H9 (cell line): ENCODE results near the gene TST. TPM values are rescaled to one million over a fixed set of nuclear protein-coding genes. Genes with fewer than 3 reads are reported as not detected.

Experiments used
- DNase-seq: peaks from one replicate; pipeline ENCODE4 v3.0.0-alpha.2; 2017
- H2AFZ ChIP-seq: one replicate; pipeline ENCODE4 v1.6.1; 2013; ENCODE audit warnings: mild to moderate bottlenecking, low read length, control low read depth, moderate library complexity
- H2AK5ac ChIP-seq: 2 replicates; pipeline ENCODE4 v1.6.1; 2013; ENCODE audit warnings: low read length, control low read depth, mixed read lengths; ENCODE audit not compliant: insufficient read length
- H2BK120ac ChIP-seq: one replicate; pipeline ENCODE4 v1.6.1; 2013; ENCODE audit warnings: low read depth, mild to moderate bottlenecking, low read length, control low read depth, inconsistent platforms; ENCODE audit not compliant: poor library complexity, severe bottlenecking
- H2BK12ac ChIP-seq: 2 replicates; pipeline ENCODE4 v1.6.1; 2013; ENCODE audit warnings: low read length, control low read depth, mixed read lengths, low read depth; ENCODE audit not compliant: insufficient read length
- H2BK15ac ChIP-seq: 2 replicates; pipeline ENCODE4 v1.6.1; 2013; ENCODE audit warnings: low read depth, low read length, control low read depth
- H2BK20ac ChIP-seq: one replicate; pipeline ENCODE4 v1.6.1; 2013; ENCODE audit warnings: low read depth, mild to moderate bottlenecking, low read length, control low read depth, inconsistent platforms; ENCODE audit not compliant: poor library complexity, severe bottlenecking
- H2BK5ac ChIP-seq: 2 replicates; pipeline ENCODE4 v1.6.1; 2013; ENCODE audit warnings: low read length, control low read depth, mixed read lengths; ENCODE audit not compliant: insufficient read length
- H3K14ac ChIP-seq: 2 replicates; pipeline ENCODE4 v1.6.1; 2013; ENCODE audit warnings: low read length, control low read depth; ENCODE audit not compliant: insufficient read depth
- H3K18ac ChIP-seq: 2 replicates; pipeline ENCODE4 v1.6.1; 2013; ENCODE audit warnings: low read depth, mild to moderate bottlenecking, mixed read lengths, low read length, control low read depth; ENCODE audit not compliant: insufficient read length
- H3K23ac ChIP-seq: 2 replicates; pipeline ENCODE4 v1.6.1; 2013; ENCODE audit warnings: low read length, control low read depth, mixed read lengths, low read depth; ENCODE audit not compliant: insufficient read length
- H3K23me2 ChIP-seq: 2 replicates; pipeline ENCODE4 v1.6.1; 2013; ENCODE audit warnings: low read depth, mild to moderate bottlenecking, mixed read lengths, low read length, control low read depth; ENCODE audit not compliant: insufficient read length, poor library complexity, severe bottlenecking
- H3K27ac ChIP-seq: 2 replicates; pipeline ENCODE4 v1.5.1; 2013; ENCODE audit warnings: low read length, control low read depth, mixed read lengths, low read depth; ENCODE audit not compliant: insufficient read length
- H3K27me3 ChIP-seq: 2 replicates; pipeline ENCODE4 v1.6.1; 2013; ENCODE audit warnings: low read length, control low read depth, inconsistent platforms; ENCODE audit not compliant: insufficient read depth
- H3K4ac ChIP-seq: 2 replicates; pipeline ENCODE4 v1.6.1; 2013; ENCODE audit warnings: low read depth, mild to moderate bottlenecking, control low read depth, inconsistent platforms, low read length, moderate library complexity
- H3K4me1 ChIP-seq: 2 replicates; pipeline ENCODE4 v1.6.1; 2013; ENCODE audit warnings: low read length, control low read depth, inconsistent platforms; ENCODE audit not compliant: insufficient read depth
- H3K4me2 ChIP-seq: 2 replicates; pipeline ENCODE4 v1.6.1; 2013; ENCODE audit warnings: low read length, control low read depth, mixed read lengths; ENCODE audit not compliant: insufficient read length, insufficient read depth
- H3K56ac ChIP-seq: 2 replicates; pipeline ENCODE4 v1.6.1; 2013; ENCODE audit warnings: low read depth, mild to moderate bottlenecking, mixed read lengths, low read length, control low read depth; ENCODE audit not compliant: insufficient read length
- H3K79me1 ChIP-seq: 2 replicates; pipeline ENCODE4 v1.6.1; 2013; ENCODE audit warnings: low read depth, mild to moderate bottlenecking, moderate library complexity, low read length, control low read depth, inconsistent platforms; ENCODE audit not compliant: insufficient read depth, poor library complexity, severe bottlenecking
- H3K79me2 ChIP-seq: 2 replicates; pipeline ENCODE4 v1.6.1; 2013; ENCODE audit warnings: low read length, control low read depth, inconsistent platforms; ENCODE audit not compliant: insufficient read depth
- H3K9ac ChIP-seq: 2 replicates; pipeline ENCODE4 v1.6.1; 2013; ENCODE audit warnings: low read length, control low read depth, mixed read lengths; ENCODE audit not compliant: insufficient read length; ENCODE audit errors: extremely low read depth
- H3K9me3 ChIP-seq: one replicate; pipeline ENCODE4 v1.6.1; 2013; ENCODE audit warnings: low read depth, low read length, inconsistent platforms; ENCODE audit not compliant: control insufficient read depth
- H3T11ph ChIP-seq: one replicate; pipeline ENCODE4 v1.6.1; 2013; ENCODE audit warnings: mild to moderate bottlenecking, low read length, control low read depth, inconsistent platforms
- H4K20me1 ChIP-seq: one replicate; pipeline ENCODE4 v1.6.1; 2013; ENCODE audit not compliant: control insufficient read depth, insufficient read length, insufficient read depth
- H4K5ac ChIP-seq: 2 replicates; pipeline ENCODE4 v1.6.1; 2013; ENCODE audit warnings: low read depth, mild to moderate bottlenecking, mixed read lengths, low read length, control low read depth; ENCODE audit not compliant: insufficient read length
- H4K8ac ChIP-seq: replicated peaks from 2 replicates; pipeline ENCODE4 v1.6.1; 2013; ENCODE audit warnings: low read length, control low read depth, mixed read lengths, low read depth; ENCODE audit not compliant: insufficient read length
- H4K91ac ChIP-seq: 2 replicates; pipeline ENCODE4 v1.6.1; 2013; ENCODE audit warnings: low read depth, mild to moderate bottlenecking, moderate library complexity, mixed read lengths, low read length, control low read depth; ENCODE audit not compliant: insufficient read length
- H3K27ac Mint-ChIP-seq, 3 experiments: 2 replicates in 2 of 3; 3 replicates in 1 of 3; pipeline ENCODE4 v1.8.0; 2020 to 2021; ENCODE audit warnings: mixed read lengths in 3 of 3, mild to moderate bottlenecking in 1 of 3, moderate library complexity in 1 of 3
- H3K27me3 Mint-ChIP-seq: 2 replicates; pipeline ENCODE4 v1.8.0; 2021; ENCODE audit warnings: low read depth, mild to moderate bottlenecking, moderate library complexity, mixed read lengths
- H3K36me3 Mint-ChIP-seq, 3 experiments: 2 replicates in 2 of 3; 3 replicates in 1 of 3; pipeline ENCODE4 v1.8.0; 2020 to 2021; ENCODE audit warnings: low read depth in 3 of 3, mixed read lengths in 3 of 3; ENCODE audit not compliant: insufficient read depth in 1 of 3
- H3K4me1 Mint-ChIP-seq, 2 experiments: 2 replicates each; pipeline ENCODE4 v1.8.0; 2020; ENCODE audit warnings: mixed read lengths in 2 of 2
- H3K4me3 Mint-ChIP-seq, 2 experiments: 2 replicates in 1 of 2; 3 replicates in 1 of 2; pipeline ENCODE4 v1.8.0; 2020 to 2021; ENCODE audit warnings: mild to moderate bottlenecking in 2 of 2, mixed read lengths in 2 of 2, moderate library complexity in 1 of 2
- H3K9me3 Mint-ChIP-seq, 2 experiments: 2 replicates in 1 of 2; 3 replicates in 1 of 2; pipeline ENCODE4 v1.8.0; 2020; ENCODE audit warnings: mild to moderate bottlenecking in 2 of 2, mixed read lengths in 2 of 2, moderate library complexity in 1 of 2
- CTCF ChIP-seq: fragments of 200-600 bp; sonication (generic); conservative IDR thresholded peaks from 3 replicates; pipeline ENCODE4 v1.8.0; 2021; ENCODE audit warnings: antibody characterized with exemption, mild to moderate bottlenecking
- WGBS: extraction: QIAGEN DNeasy Blood & Tissue Kit; methylation state at CpG from one replicate; pipeline ENCODE4 v1.1.7; 2013; ENCODE audit warnings: missing lambda C conversion rate, low lambda C conversion rate, mixed read lengths; ENCODE audit not compliant: insufficient read length; ENCODE audit errors: extremely low coverage; 5-methylcytosine and 5-hydroxymethylcytosine counted together
- total RNA-seq: library from RNA; stranded (reverse); gene quantifications from 2 replicates; pipeline ENCODE4 v1.2.1, GENCODE V29; 2021

Gene TST
- total RNA-seq, 1 experiment from 2014 or later = 31.9 TPM

DNA sequence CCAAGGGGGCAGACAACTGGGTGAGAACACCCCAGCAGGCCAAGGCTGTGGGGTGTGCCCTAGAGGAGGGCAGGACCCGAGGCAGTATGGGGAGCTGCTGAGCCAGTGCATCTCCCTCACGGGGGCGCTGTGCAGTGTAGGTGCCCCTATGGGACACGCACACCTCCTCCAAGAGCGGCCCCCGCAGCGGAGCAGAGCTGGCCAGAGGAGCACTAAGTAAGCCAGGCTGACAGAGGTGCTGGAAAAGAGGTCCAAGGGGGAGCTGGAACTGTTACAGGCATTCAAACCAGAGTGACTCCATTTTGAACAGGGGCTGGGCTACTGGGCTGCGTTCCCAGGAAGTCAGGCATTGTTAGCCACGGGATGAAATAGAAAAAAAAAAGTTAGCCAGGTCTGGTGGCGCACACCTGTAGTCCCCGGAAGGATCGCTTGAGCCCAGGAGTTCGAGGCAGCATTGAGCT lies 41.8 kb downstream of the TST start:
- H3K27ac Mint-ChIP-seq = peak overlapping the region; percentile 41 to 92 (median 91); a peak in 5 of 7 replicates
- no peak overlapping the region for H3K9ac ChIP-seq
- H3K9me3 Mint-ChIP-seq = peaks cover 0 to 2% of the 10 kb centered on the region in 2 experiments; a peak in 1 of 5 replicates

More for the DNA sequence above, 41.8 kb downstream of the TST start:
- Histone ChIP-seq H4K8ac (no peak overlapping the region), H4K20me1 (no peaks in the 10 kb centered on the region), H3K23ac (no peak overlapping the region), H3K18ac (peak overlapping the region; percentile 59), H3K4me2 (peak overlapping the region; percentile 56), H3K4ac (no peak overlapping the region), H4K91ac (no peak overlapping the region), H3K4me1 (no peaks in the 10 kb centered on the region), H3K9me3 (no peaks in the 10 kb centered on the region), H3K14ac (no peak overlapping the region; the same call in 1 of the 2 replicates), H3K79me2 (no peaks in the 10 kb centered on the region), H3K56ac (no peak overlapping the region), H2BK12ac (no peak overlapping the region), H3K27ac (no peak overlapping the region), H4K5ac (no peak overlapping the region), H2BK15ac (0 out of 2 replicates have a peak overlapping the region, but pooled peaks have one; percentile 49), H2BK120ac (no peak overlapping the region), H2BK5ac (no peak overlapping the region), H2AK5ac (no peak overlapping the region), H3K79me1 (no peaks in the 10 kb centered on the region), H3T11ph (no peak overlapping the region), H2AFZ (no peak overlapping the region), H2BK20ac (no peak overlapping the region), H3K27me3 (no peaks in the 10 kb centered on the region), H3K23me2 (peaks cover 3% of the 10 kb centered on the region)
- DNase-seq = peak; percentile 93
- Mint-ChIP-seq H3K4me3 (peak overlapping the region; percentile 69 to 78), H3K27me3 (peaks cover 38% of the 10 kb centered on the region), H3K4me1 (peaks cover 5 to 13% of the 10 kb centered on the region in 2 experiments; a peak in 3 of 4 replicates), H3K36me3 (no peaks in the 10 kb centered on the region)
- no CpG with 5 or more reads among the region's 13 CpGs for WGBS
- peak; percentile 80 for TF ChIP-seq CTCF
